NCI-H146 (cell line): Measurements from ENCODE around the gene RABIF.

Experiments used
- DNase-seq: peaks from one replicate; lab custom pipeline; 2025; lab: John Stamatoyannopoulos, UW

The RABIF gene

GRCh38 chr1:202873026-202873425, 15.9 kb downstream of the RABIF start:
- no peak for DNase-seq

GRCh38 chr1:202871367-202871766, 17.6 kb downstream of the RABIF start:
- DNase-seq, result no peak

- DNase-seq, result no peak
Observed at GRCh38 chr1:202862679-202863560, 26.0 kb downstream of the RABIF start.

- DNase-seq, result no peak
Observed at GRCh38 chr1:202861420-202862132, 27.4 kb downstream of the RABIF start.

- DNase-seq, result no peak
Observed at GRCh38 chr1:202860744-202861419, 28.1 kb downstream of the RABIF start.

- no peak for DNase-seq
Observed at GRCh38 chr1:202858789-202859414, 30.0 kb downstream of the RABIF start.

- no peak for DNase-seq
Observed at GRCh38 chr1:202858331-202858730, 30.6 kb downstream of the RABIF start.

- no peak for DNase-seq
Observed at GRCh38 chr1:202857136-202857610, 31.8 kb downstream of the RABIF start.

GRCh38 chr1:202856014-202856413, 32.9 kb downstream of the RABIF start:
- no peak for DNase-seq

GRCh38 chr1:202854787-202855186, 34.2 kb downstream of the RABIF start:
- no peak for DNase-seq

GRCh38 chr1:202852163-202852904, 36.6 kb downstream of the RABIF start:
- peak; percentile 62 for DNase-seq

GRCh38 chr1:202850593-202851362, 38.2 kb downstream of the RABIF start:
- DNase-seq, result no peak

- DNase-seq, result no peak
Observed at GRCh38 chr1:202848191-202848542, 40.8 kb downstream of the RABIF start.

GRCh38 chr1:202844935-202845334, 44.0 kb downstream of the RABIF start:
- DNase-seq, result no peak

- DNase-seq, result no peak
Observed at GRCh38 chr1:202844259-202844658, 44.7 kb downstream of the RABIF start.

GRCh38 chr1:202843081-202843480, 45.9 kb downstream of the RABIF start:
- no peak for DNase-seq

GRCh38 chr1:202837746-202838262, 51.1 kb downstream of the RABIF start:
- no peak for DNase-seq

- no peak for DNase-seq
Observed at GRCh38 chr1:202836623-202837403, 52.1 kb downstream of the RABIF start.

GRCh38 chr1:202835548-202836072, 53.3 kb downstream of the RABIF start:
- DNase-seq, result no peak
